ENCODE data around the gene FASN. TPM values are rescaled to one million over a fixed set of nuclear protein-coding genes. Genes with fewer than 3 reads are reported as not detected.

Gene FASN
- total and polyA plus RNA-seq, 2 of the 13 experiments (the other 11 are each of a cell fraction or from before 2014, with no cell fraction given), result 51.7 to 101 TPM

GRCh38 chr17:82110298-82110697, 12.3 kb upstream of the FASN start (continued):
- peak; percentile 73 for TF ChIP-seq USF2 (IDR thresholded peaks at IDR 0.05; ENCODE audit: low read depth, low read length)
- TF ChIP-seq USF2 (CRISPR knock-in tag; IDR thresholded peaks at IDR 0.05; ENCODE audit: borderline replicate concordance), result peak; percentile 34; the same call in 1 of the 2 replicates
- peak; percentile 40; the same call in 1 of the 2 replicates for TF ChIP-seq ARID5B (CRISPR knock-in tag; IDR thresholded peaks at IDR 0.05)
- no peak for TF ChIP-seq NFIC (IDR thresholded peaks at IDR 0.05; ENCODE audit: low read length)
- no peak for TF ChIP-seq ZNF24 (IDR thresholded peaks at IDR 0.05)

- TF ChIP-seq ZNF878 (CRISPR knock-in tag; IDR thresholded peaks at IDR 0.05) (no peak), ZSCAN9 (CRISPR knock-in tag; IDR thresholded peaks at IDR 0.05; ENCODE audit: borderline replicate concordance) (no peak), ZNF512B (CRISPR knock-in tag; IDR thresholded peaks at IDR 0.05; ENCODE audit: borderline replicate concordance) (no peak), EEA1 (CRISPR knock-in tag; IDR thresholded peaks at IDR 0.05; ENCODE audit: borderline replicate concordance) (no peak)
- H3K9ac ChIP-seq (ENCODE audit: insufficient read depth, low read depth, low read length), result no peak overlapping the region
- ATAC-seq (no peak), FAIRE-seq (no peak), DNase-seq (ENCODE audit: low spot score) (no peak)
- H3K9me3 ChIP-seq (ENCODE audit: low read length), result no peaks in the 10 kb centered on the region
- no peak overlapping the region for H3K4me3 ChIP-seq (replicated peaks in 1 of 3; ENCODE audit: insufficient read depth in 1 of 3, low read depth in 2 of 3, low read length in 3 of 3)
- ChIA-PET POLR2A (no interaction called here), CTCF (ENCODE audit: low intra/inter-chr PET ratio, low total read pairs) (no interaction called here)
- no peak overlapping the region for H3K27ac ChIP-seq (ENCODE audit: extremely low read length, insufficient read depth, low read length)
- peaks cover 0 to 2% of the 10 kb centered on the region in 2 experiments; a peak in 1 of 5 replicates for H3K36me3 ChIP-seq (replicated peaks in 1 of 2; ENCODE audit: control insufficient read depth in 1 of 2, insufficient read depth in 2 of 2, low read length in 2 of 2)
- no TSS peak for BruUV-seq (replicated peaks)
- in situ Hi-C loops (cut with HindIII; ENCODE audit: extremely low pct_ligation_motif_present, low pct_unique_long_range_greater_than_20kb), result no loop called here
- no peak overlapping the region for H2AFZ ChIP-seq (ENCODE audit: low read length)
- peaks cover 72% of the 10 kb centered on the region for H3K4me1 ChIP-seq (ENCODE audit: insufficient read depth, low read length)
- H3K4me2 ChIP-seq (ENCODE audit: low read depth, low read length), result no peak overlapping the region
- peaks cover 11% of the 10 kb centered on the region for H3K79me2 ChIP-seq (ENCODE audit: insufficient read depth, low read length)
- no peaks in the 10 kb centered on the region for H3K27me3 ChIP-seq (ENCODE audit: control insufficient read depth in 1 of 2, insufficient read depth in 2 of 2, low read length in 2 of 2)
- intact Hi-C loops (cut with micrococcal nuclease; ENCODE audit: unreplicated experiment), result loop anchor here (10.0 kb wide), 1 partner anchor 126 kb away; no protein-coding TSS in a partner anchor
- 98% methylated on average over 14 of the region's 14 CpGs for WGBS (ENCODE audit: low lambda C conversion rate)
- no peaks in the 10 kb centered on the region for H4K20me1 ChIP-seq (ENCODE audit: insufficient read depth, low read length)
These were observed 11.0 kb upstream of the FASN start for GRCh38 chr17:82108961-82109475.

Measured in HepG2 (cell line).